GM12878 (cell line): Measurements from ENCODE around the gene ANKRD13A. TPM values are rescaled to one million over a fixed set of nuclear protein-coding genes. Genes with fewer than 3 reads are reported as not detected.

Experiments
- ATAC-seq: fragments of 200-7000 bp; cut with Tn5 transposase; 3 replicates; pipeline ENCODE4 v1.9.1; 2020; ENCODE audit warnings: mild to moderate bottlenecking, moderate library complexity
- BruUV-seq: library from RNA; stranded (reverse); fragments of 400-500 nt; replicated peaks from 2 replicates; lab custom pipeline; 2021; lab: Mats Ljungman, UMichigan
- CTCF ChIA-PET: fragments of 300-600 bp; sonication (Branson Sonifier 250); formaldehyde crosslinking; extraction: SDS; loops from one replicate; lab custom pipeline; 2021; ENCODE audit warnings: inconsistent platforms; lab: Yijun Ruan, JAX
- POLR2A ChIA-PET: fragments of 350-600 bp; formaldehyde crosslinking; extraction: SDS; loops from one replicate; lab custom pipeline; 2021; ENCODE audit warnings: inconsistent platforms; lab: Charles Lee
- RAD21 ChIA-PET: fragments of 300-600 bp; sonication (Branson Sonifier 250); formaldehyde crosslinking; loops from one replicate; lab custom pipeline; 2023; ENCODE audit warnings: antibody characterized with exemption; ENCODE audit not compliant: unreplicated experiment; lab: Charles Lee
- SMC1A ChIA-PET: fragments of 300-600 bp; sonication (Branson Sonifier 250); formaldehyde crosslinking; loops from one replicate; lab custom pipeline; 2023; ENCODE audit not compliant: unreplicated experiment, uncharacterized antibody; lab: Charles Lee
- DNase-seq: peaks from one replicate; pipeline ENCODE4 v3.0.0-alpha.2; 2011; ENCODE audit warnings: low read depth, low spot score
- FAIRE-seq: peaks from 3 replicates; lab custom pipeline; 2011; peaks lifted over from hg19 to GRCh38; lab: Jason Lieb, UNC
- H2AFZ ChIP-seq: 2 replicates; pipeline ENCODE4 v1.6.0; 2011; ENCODE audit warnings: low read depth, low read length, control low read depth; ENCODE audit not compliant: control insufficient read depth
- H3K27ac ChIP-seq: 2 replicates; pipeline ENCODE4 v1.5.1; 2011; ENCODE audit warnings: control low read depth; ENCODE audit not compliant: control insufficient read depth, insufficient read depth
- H3K27me3 ChIP-seq, 2 experiments: replicated peaks in 1 of 2; 2 replicates each; pipeline versions ENCODE4 v1.6.0 to v1.6.1; 2011; ENCODE audit warnings: low read length in 1 of 2; ENCODE audit not compliant: control insufficient read depth in 2 of 2, insufficient read depth in 2 of 2
- H3K36me3 ChIP-seq, 2 experiments: 2 replicates each; pipeline ENCODE4 v1.5.1; 2011; ENCODE audit warnings: low read length in 1 of 2; ENCODE audit not compliant: control insufficient read depth in 2 of 2, insufficient read depth in 2 of 2
- H3K4me1 ChIP-seq: 2 replicates; pipeline ENCODE4 v1.6.1; 2011; ENCODE audit warnings: mild to moderate bottlenecking, low read length, moderate library complexity, mixed read lengths; ENCODE audit not compliant: control insufficient read depth, insufficient read depth
- H3K4me2 ChIP-seq: 2 replicates; pipeline ENCODE4 v1.6.0; 2011; ENCODE audit warnings: control low read depth; ENCODE audit not compliant: control insufficient read depth, insufficient read depth
- H3K4me3 ChIP-seq: fragments of 200-600 bp; sonication (generic); 2 replicates; pipeline ENCODE4 v1.5.1; 2016
- H3K79me2 ChIP-seq: 2 replicates; pipeline ENCODE4 v1.6.0; 2011; ENCODE audit warnings: low read length; ENCODE audit not compliant: control insufficient read depth, insufficient read depth
- H3K9ac ChIP-seq: 2 replicates; pipeline ENCODE4 v1.8.0; 2011; ENCODE audit warnings: low read length, control low read depth, mixed read lengths; ENCODE audit not compliant: control insufficient read depth, insufficient read depth
- H3K9me3 ChIP-seq: replicated peaks from 3 replicates; pipeline ENCODE4 v1.5.1; 2011; ENCODE audit warnings: mild to moderate bottlenecking, low read length; ENCODE audit not compliant: control insufficient read depth, insufficient read depth
- H4K20me1 ChIP-seq: 2 replicates; pipeline ENCODE4 v1.6.0; 2011; ENCODE audit not compliant: control insufficient read depth, insufficient read depth
- EED ChIP-seq: sonication (generic); IDR thresholded peaks from 2 replicates; pipeline ENCODE4 v1.6.1; 2016; ENCODE audit warnings: antibody characterized with exemption, low read depth
- GABPA ChIP-seq: IDR thresholded peaks from 2 replicates; pipeline ENCODE4 v1.6.1; 2014; ENCODE audit warnings: antibody characterized with exemption, low read depth, mild to moderate bottlenecking, inconsistent platforms
- MEF2B ChIP-seq: fragments of 450-650 bp; IDR thresholded peaks from 2 replicates; pipeline ENCODE4 v1.6.1; 2018; ENCODE audit warnings: mild to moderate bottlenecking, moderate library complexity; ENCODE audit not compliant: partially characterized antibody, poor library complexity, severe bottlenecking
- PAX5 ChIP-seq: IDR thresholded peaks from 2 replicates; pipeline ENCODE4 v1.6.1; 2011; ENCODE audit warnings: low read depth, low read length, borderline replicate concordance
- RBBP5 ChIP-seq: fragments of 200-600 bp; sonication (generic); conservative IDR thresholded peaks from 2 replicates; pipeline ENCODE4 v1.6.1; 2016
- WGBS: methylation state at CpG from one replicate; pipeline ENCODE4 v1.1.6; 2016; ENCODE audit warnings: low lambda C conversion rate; ENCODE audit not compliant: insufficient replicate concordance, insufficient coverage; ENCODE audit errors: missing lambda C conversion rate; 5-methylcytosine and 5-hydroxymethylcytosine counted together
- in situ Hi-C: fragments of 300-500 bp; cut with MboI; formaldehyde crosslinking; loops from 9 replicates; pipeline ENCODE4 v1.14.3; 2018; ENCODE audit warnings: mixed read lengths
- intact Hi-C: fragments of 100-400 bp; cut with micrococcal nuclease; formaldehyde crosslinking; loops from one replicate; pipeline ENCODE4 v1.14.2; 2022; ENCODE audit not compliant: unreplicated experiment
- polyA plus RNA-seq, 11 experiments: library from polyadenylated mRNA; depleted of rRNA in 4 of 11; unstranded in 6 of 11; stranded (reverse) in 5 of 11; fragments of >200 nt; fragmentation: Nextera tagmentation in 4 of 11; fragmentation: Illumina TruSeq in 1 of 11; extraction: Ambion mirVana in 4 of 11; extraction: Trizol in 1 of 11; gene quantifications; 1 replicate in 1 of 11; 2 replicates in 10 of 11; pipeline versions ENCODE4 v1.2.1 to v1.2.3, GENCODE V29; 2011 to 2016; ENCODE audit warnings: inconsistent platforms in 2 of 11, missing spikeins in 2 of 11, low read depth in 1 of 11
- total RNA-seq, 4 experiments: library from RNA; depleted of rRNA in 3 of 4; stranded (reverse); fragments of >200 nt in 3 of 4; fragmentation: Illumina TruSeq in 1 of 4; extraction: Trizol in 1 of 4; gene quantifications; 2 replicates each; pipeline versions ENCODE4 v1.2.1 to v1.2.3, GENCODE V29; 2013 to 2021
- TF ChIP-seq, protein P1 (sequence below): IDR thresholded peaks from 2 replicates; pipeline ENCODE4 v1.6.1; 2011; ENCODE audit warnings: borderline replicate concordance, low read depth, mild to moderate bottlenecking, moderate library complexity, low read length; ENCODE audit not compliant: insufficient read depth, poor library complexity, severe bottlenecking
- TF ChIP-seq, protein P2 (sequence below): fragments of 450-650 bp; IDR thresholded peaks from 2 replicates; pipeline ENCODE4 v1.6.1; 2017; ENCODE audit warnings: antibody characterized with exemption, mild to moderate bottlenecking, moderate library complexity
- TF ChIP-seq, protein P3 (sequence below): fragments of 450-650 bp; IDR thresholded peaks from 2 replicates; pipeline ENCODE4 v1.6.1; 2017; ENCODE audit warnings: low read depth, mild to moderate bottlenecking, moderate library complexity

The ANKRD13A gene
- total and polyA plus RNA-seq, 10 of the 15 experiments (the other 5 are each of a cell fraction or from before 2014, with no cell fraction given): 10.2 to 93.4 (median 76.5) TPM

DNA sequence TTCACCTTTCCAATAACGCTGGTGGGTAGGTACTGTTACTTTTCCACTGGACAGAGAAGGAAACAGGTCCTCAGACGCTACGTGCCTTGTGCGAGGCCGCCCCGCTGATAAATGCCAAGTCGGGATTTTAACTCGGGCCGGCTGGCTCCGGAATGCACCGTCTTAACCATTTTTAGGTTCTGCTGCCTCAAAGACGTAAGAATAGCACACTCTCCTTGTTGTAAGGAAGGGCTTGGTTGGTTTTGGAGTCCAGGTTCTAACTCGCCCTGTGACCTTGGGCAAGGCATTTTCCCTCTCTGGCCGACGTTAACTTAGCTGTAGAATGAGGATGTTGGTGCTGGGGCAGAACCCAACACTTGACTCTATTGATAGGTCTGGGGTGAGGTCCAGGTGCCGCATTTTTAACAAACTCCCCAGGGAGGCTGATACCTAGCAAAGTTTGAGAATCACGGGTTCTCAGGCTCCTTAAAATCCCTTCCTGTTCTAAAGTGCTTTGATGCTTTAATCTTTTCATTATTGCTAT lies 814 bp downstream of the ANKRD13A start:
- H3K79me2 ChIP-seq: peaks cover 54% of the 10 kb centered on the region
- peak overlapping the region; percentile 46 for H3K4me2 ChIP-seq
- FAIRE-seq (no peak), ATAC-seq (peak; percentile 0; the same call in 1 of the 3 replicates), DNase-seq (no peak)
- peak overlapping the region; percentile 92 for H3K4me3 ChIP-seq
- WGBS: 2% methylated on average over 17 of the region's 17 CpGs
- BruUV-seq: TSS peak; percentile 71
- no peak overlapping the region; the same call in 1 of the 2 replicates for H2AFZ ChIP-seq
- POLR2A ChIA-PET: interaction anchor here (1.1 to 4.6 kb wide), 2 partner anchors 10 to 11 kb away, joined by 3 to 40 read pairs; no protein-coding TSS in a partner anchor
- in situ Hi-C loops (no loop called here), intact Hi-C loops (no loop called here)
- RAD21 ChIA-PET: interaction anchor here (1.3 to 3.8 kb wide), 2 partner anchors 12 to 32 kb away, joined by 3 to 31 read pairs; no protein-coding TSS in a partner anchor
- no peaks in the 10 kb centered on the region for H3K9me3 ChIP-seq
- H3K27ac ChIP-seq: peak overlapping the region; percentile 99
- H3K9ac ChIP-seq: peak overlapping the region; percentile 95
- no peaks in the 10 kb centered on the region for H4K20me1 ChIP-seq
- CTCF ChIA-PET: no interaction called here
- H3K27me3 ChIP-seq: no peaks in the 10 kb centered on the region
- H3K4me1 ChIP-seq: peaks cover 29% of the 10 kb centered on the region
- peaks cover 0 to 5% of the 10 kb centered on the region in 2 experiments; a peak in 1 of 4 replicates for H3K36me3 ChIP-seq
- SMC1A ChIA-PET: interaction anchor here (1.4 to 4.8 kb wide), 2 partner anchors 12 to 17 kb away, joined by 5 to 29 read pairs; no protein-coding TSS in a partner anchor
- no peak for TF ChIP-seq GABPA
- TF ChIP-seq MEF2B: peak; percentile 48

DNA sequence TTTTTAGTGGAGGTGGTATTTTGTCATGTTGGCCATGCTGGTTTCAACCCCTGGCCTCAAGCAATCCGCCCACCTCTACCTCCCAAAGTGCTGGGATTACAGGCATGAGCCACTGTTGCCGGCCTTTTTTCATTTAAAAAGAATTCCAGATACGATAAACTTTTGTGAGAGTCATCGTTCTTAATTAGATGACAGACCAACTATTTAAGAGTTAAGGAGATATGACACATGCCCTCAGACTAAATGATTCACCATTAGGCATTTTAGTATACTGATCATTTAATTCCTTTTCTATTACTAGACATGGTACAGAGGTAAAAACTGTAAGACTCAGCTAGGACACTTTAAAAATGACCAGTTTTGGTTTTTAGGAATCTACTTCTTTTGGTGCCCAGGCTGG lies 2.4 kb downstream of the ANKRD13A start:
- ChIA-PET CTCF (interaction anchor here (0.6 to 1.0 kb wide), 2 partner anchors 9 to 81 kb away, joined by 3 to 4 read pairs; no protein-coding TSS in a partner anchor), RAD21 (interaction anchor here (0.8 to 1.5 kb wide), 2 partner anchors 10 kb away, joined by 3 to 8 read pairs; no protein-coding TSS in a partner anchor), SMC1A (interaction anchor here (1.3 to 4.8 kb wide), 4 partner anchors 11 to 154 kb away, joined by 3 to 29 read pairs (median 4); no protein-coding TSS in a partner anchor), POLR2A (interaction anchor here (2.5 to 2.6 kb wide), 2 partner anchors 9 to 10 kb away, joined by 7 to 19 read pairs; no protein-coding TSS in a partner anchor)
- no peak for DNase-seq
- H3K4me3 ChIP-seq: peak overlapping the region; percentile 92; the same call in 1 of the 2 replicates
- H2AFZ ChIP-seq: no peak overlapping the region
- H4K20me1 ChIP-seq: no peaks in the 10 kb centered on the region
- in situ Hi-C loops: no loop called here
- H3K79me2 ChIP-seq: peaks cover 49% of the 10 kb centered on the region
- peak overlapping the region; percentile 82 for H3K4me2 ChIP-seq
- H3K9me3 ChIP-seq: no peaks in the 10 kb centered on the region; the same call in 2 of the 3 replicates
- intact Hi-C loops: no loop called here
- FAIRE-seq: no peak
- ATAC-seq: no peak
- peaks cover 0 to 5% of the 10 kb centered on the region in 2 experiments; a peak in 1 of 4 replicates for H3K36me3 ChIP-seq
- H3K27ac ChIP-seq: peak overlapping the region; percentile 38; the same call in 1 of the 2 replicates
- no TSS peak for BruUV-seq
- 62% methylated on average over 4 of the region's 4 CpGs for WGBS
- H3K9ac ChIP-seq: no peak overlapping the region; the same call in 1 of the 2 replicates
- no peaks in the 10 kb centered on the region for H3K27me3 ChIP-seq
- peaks cover 37% of the 10 kb centered on the region for H3K4me1 ChIP-seq
- TF ChIP-seq, protein P1, sequence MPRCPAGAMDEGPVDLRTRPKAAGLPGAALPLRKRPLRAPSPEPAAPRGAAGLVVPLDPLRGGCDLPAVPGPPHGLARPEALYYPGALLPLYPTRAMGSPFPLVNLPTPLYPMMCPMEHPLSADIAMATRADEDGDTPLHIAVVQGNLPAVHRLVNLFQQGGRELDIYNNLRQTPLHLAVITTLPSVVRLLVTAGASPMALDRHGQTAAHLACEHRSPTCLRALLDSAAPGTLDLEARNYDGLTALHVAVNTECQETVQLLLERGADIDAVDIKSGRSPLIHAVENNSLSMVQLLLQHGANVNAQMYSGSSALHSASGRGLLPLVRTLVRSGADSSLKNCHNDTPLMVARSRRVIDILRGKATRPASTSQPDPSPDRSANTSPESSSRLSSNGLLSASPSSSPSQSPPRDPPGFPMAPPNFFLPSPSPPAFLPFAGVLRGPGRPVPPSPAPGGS: no peak
- TF ChIP-seq, protein P2, sequence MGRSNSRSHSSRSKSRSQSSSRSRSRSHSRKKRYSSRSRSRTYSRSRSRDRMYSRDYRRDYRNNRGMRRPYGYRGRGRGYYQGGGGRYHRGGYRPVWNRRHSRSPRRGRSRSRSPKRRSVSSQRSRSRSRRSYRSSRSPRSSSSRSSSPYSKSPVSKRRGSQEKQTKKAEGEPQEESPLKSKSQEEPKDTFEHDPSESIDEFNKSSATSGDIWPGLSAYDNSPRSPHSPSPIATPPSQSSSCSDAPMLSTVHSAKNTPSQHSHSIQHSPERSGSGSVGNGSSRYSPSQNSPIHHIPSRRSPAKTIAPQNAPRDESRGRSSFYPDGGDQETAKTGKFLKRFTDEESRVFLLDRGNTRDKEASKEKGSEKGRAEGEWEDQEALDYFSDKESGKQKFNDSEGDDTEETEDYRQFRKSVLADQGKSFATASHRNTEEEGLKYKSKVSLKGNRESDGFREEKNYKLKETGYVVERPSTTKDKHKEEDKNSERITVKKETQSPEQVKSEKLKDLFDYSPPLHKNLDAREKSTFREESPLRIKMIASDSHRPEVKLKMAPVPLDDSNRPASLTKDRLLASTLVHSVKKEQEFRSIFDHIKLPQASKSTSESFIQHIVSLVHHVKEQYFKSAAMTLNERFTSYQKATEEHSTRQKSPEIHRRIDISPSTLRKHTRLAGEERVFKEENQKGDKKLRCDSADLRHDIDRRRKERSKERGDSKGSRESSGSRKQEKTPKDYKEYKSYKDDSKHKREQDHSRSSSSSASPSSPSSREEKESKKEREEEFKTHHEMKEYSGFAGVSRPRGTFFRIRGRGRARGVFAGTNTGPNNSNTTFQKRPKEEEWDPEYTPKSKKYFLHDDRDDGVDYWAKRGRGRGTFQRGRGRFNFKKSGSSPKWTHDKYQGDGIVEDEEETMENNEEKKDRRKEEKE: no peak
- no peak for TF ChIP-seq PAX5
- no peak for TF ChIP-seq RBBP5
- TF ChIP-seq, protein P3, sequence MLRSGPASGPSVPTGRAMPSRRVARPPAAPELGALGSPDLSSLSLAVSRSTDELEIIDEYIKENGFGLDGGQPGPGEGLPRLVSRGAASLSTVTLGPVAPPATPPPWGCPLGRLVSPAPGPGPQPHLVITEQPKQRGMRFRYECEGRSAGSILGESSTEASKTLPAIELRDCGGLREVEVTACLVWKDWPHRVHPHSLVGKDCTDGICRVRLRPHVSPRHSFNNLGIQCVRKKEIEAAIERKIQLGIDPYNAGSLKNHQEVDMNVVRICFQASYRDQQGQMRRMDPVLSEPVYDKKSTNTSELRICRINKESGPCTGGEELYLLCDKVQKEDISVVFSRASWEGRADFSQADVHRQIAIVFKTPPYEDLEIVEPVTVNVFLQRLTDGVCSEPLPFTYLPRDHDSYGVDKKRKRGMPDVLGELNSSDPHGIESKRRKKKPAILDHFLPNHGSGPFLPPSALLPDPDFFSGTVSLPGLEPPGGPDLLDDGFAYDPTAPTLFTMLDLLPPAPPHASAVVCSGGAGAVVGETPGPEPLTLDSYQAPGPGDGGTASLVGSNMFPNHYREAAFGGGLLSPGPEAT: no peak
- no peak for TF ChIP-seq EED
